Measurements from ENCODE around the gene TNKS1BP1. TPM values are rescaled to one million over a fixed set of nuclear protein-coding genes. Genes with fewer than 3 reads are reported as not detected.

The TNKS1BP1 gene
- polyA plus RNA-seq, 1 experiment = 73.7 TPM

- TF ChIP-seq CTCF (IDR thresholded peaks at IDR 0.05; ENCODE audit: insufficient read depth, low read depth, low read length) = no peak
- no peak for DNase-seq (ENCODE audit: low read depth)
- CTCF ChIA-PET = interaction anchor here (1.0 kb wide), 1 partner anchor 28 kb away, joined by 3 read pairs; no protein-coding TSS in a partner anchor
- POLR2A ChIA-PET = no interaction called here
- H3K4me3 ChIP-seq (ENCODE audit: low read depth, low read length) = no peak overlapping the region
- H3K36me3 ChIP-seq (ENCODE audit: control insufficient read depth, insufficient read depth, low read length) = peaks cover 58% of the 10 kb centered on the region
- H3K27me3 ChIP-seq (ENCODE audit: control insufficient read depth, insufficient read depth, low read length) = no peaks in the 10 kb centered on the region
Measured at GRCh38 chr11:57306161-57306876, 18.4 kb downstream of the TNKS1BP1 start.

- ChIA-PET POLR2A (no interaction called here), CTCF (no interaction called here)
- Histone ChIP-seq H3K27me3 (ENCODE audit: control insufficient read depth, insufficient read depth, low read length) (no peaks in the 10 kb centered on the region), H3K4me3 (ENCODE audit: low read depth, low read length) (no peak overlapping the region), H3K36me3 (ENCODE audit: control insufficient read depth, insufficient read depth, low read length) (peaks cover 62% of the 10 kb centered on the region)
- no peak for TF ChIP-seq CTCF (IDR thresholded peaks at IDR 0.05; ENCODE audit: insufficient read depth, low read depth, low read length)
- no peak for DNase-seq (ENCODE audit: low read depth)
Measured at GRCh38 chr11:57305523-57305922, 19.2 kb downstream of the TNKS1BP1 start.

GRCh38 chr11:57303990-57304579, 20.7 kb downstream of the TNKS1BP1 start:
- ChIA-PET CTCF (no interaction called here), POLR2A (no interaction called here)
- Histone ChIP-seq H3K27me3 (ENCODE audit: control insufficient read depth, insufficient read depth, low read length) (no peaks in the 10 kb centered on the region), H3K36me3 (ENCODE audit: control insufficient read depth, insufficient read depth, low read length) (peaks cover 60% of the 10 kb centered on the region), H3K4me3 (ENCODE audit: low read depth, low read length) (no peak overlapping the region)
- no peak for TF ChIP-seq CTCF (IDR thresholded peaks at IDR 0.05; ENCODE audit: insufficient read depth, low read depth, low read length)
- no peak for DNase-seq (ENCODE audit: low read depth)

- no peak overlapping the region for H3K4me3 ChIP-seq (ENCODE audit: low read depth, low read length)
- no peaks in the 10 kb centered on the region for H3K27me3 ChIP-seq (ENCODE audit: control insufficient read depth, insufficient read depth, low read length)
- peaks cover 57% of the 10 kb centered on the region for H3K36me3 ChIP-seq (ENCODE audit: control insufficient read depth, insufficient read depth, low read length)
- ChIA-PET POLR2A (no interaction called here), CTCF (no interaction called here)
- TF ChIP-seq CTCF (IDR thresholded peaks at IDR 0.05; ENCODE audit: insufficient read depth, low read depth, low read length) = no peak
- DNase-seq (ENCODE audit: low read depth) = no peak
Measured at GRCh38 chr11:57303280-57303989, 21.3 kb downstream of the TNKS1BP1 start.

- H3K36me3 ChIP-seq (ENCODE audit: control insufficient read depth, insufficient read depth, low read length) = peaks cover 58% of the 10 kb centered on the region
- H3K4me3 ChIP-seq (ENCODE audit: low read depth, low read length) = no peak overlapping the region
- ChIA-PET CTCF (interaction anchor here (0.7 kb wide), 1 partner anchor 10 kb away, joined by 3 read pairs; no protein-coding TSS in a partner anchor), POLR2A (no interaction called here)
- TF ChIP-seq CTCF (IDR thresholded peaks at IDR 0.05; ENCODE audit: insufficient read depth, low read depth, low read length) = no peak
- no peaks in the 10 kb centered on the region for H3K27me3 ChIP-seq (ENCODE audit: control insufficient read depth, insufficient read depth, low read length)
- DNase-seq (ENCODE audit: low read depth) = no peak
Measured at GRCh38 chr11:57302489-57302888, 22.3 kb downstream of the TNKS1BP1 start.
